Measurements from ENCODE around the gene ICAM4. TPM values are rescaled to one million over a fixed set of nuclear protein-coding genes. Genes with fewer than 3 reads are reported as not detected.
A peak's percentile ranks its signal among the peaks of the same experiment; 100 is the strongest.

ICAM4 gene
- total RNA-seq, 1 donor from 2014 or later: not detected

DNA sequence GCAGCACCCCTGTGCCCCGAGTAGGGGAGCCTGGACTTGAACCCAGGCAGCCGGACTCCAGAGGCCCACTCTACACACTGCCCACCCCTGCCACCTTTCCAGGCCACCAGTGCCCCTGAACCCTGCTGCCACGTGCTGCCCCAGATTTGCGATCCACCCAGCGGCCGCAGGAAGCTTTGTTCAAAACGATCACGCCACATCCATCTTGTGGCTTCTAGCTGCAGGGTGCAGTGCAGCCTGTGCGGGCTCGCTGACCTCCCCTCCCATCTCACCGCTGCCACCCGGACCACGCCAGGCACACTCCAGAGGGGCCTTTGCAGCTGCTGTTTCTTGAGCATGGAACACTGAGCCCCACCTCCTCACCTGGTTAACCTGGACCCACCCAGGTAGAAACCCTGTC lies 42.8 kb downstream of the ICAM4 start:
- Histone ChIP-seq H3K4me1 (peaks cover 23% of the 10 kb centered on the region), H3K27me3 (no peaks in the 10 kb centered on the region), H3K36me3 (peaks cover 0 to 59% of the 10 kb centered on the region in 2 donors), H3K27ac (no peak overlapping the region), H3K9me3 (no peaks in the 10 kb centered on the region), H3K4me3 (no peak overlapping the region)
- DNase-seq (ENCODE audit: extremely low spot score in 2 of 2): no peak
- intact Hi-C loops (cut with DNase I): loop anchor here (5.0 kb wide), 1 partner anchor 58 kb away; no protein-coding TSS in a partner anchor
- TF ChIP-seq POLR2A (IDR thresholded peaks at IDR 0.05) (no peak), POLR2AphosphoS5 (IDR thresholded peaks at IDR 0.05; ENCODE audit: insufficient read depth in 1 of 2, low read depth in 1 of 2) (no peak)
- TF ChIP-seq, protein P1, sequence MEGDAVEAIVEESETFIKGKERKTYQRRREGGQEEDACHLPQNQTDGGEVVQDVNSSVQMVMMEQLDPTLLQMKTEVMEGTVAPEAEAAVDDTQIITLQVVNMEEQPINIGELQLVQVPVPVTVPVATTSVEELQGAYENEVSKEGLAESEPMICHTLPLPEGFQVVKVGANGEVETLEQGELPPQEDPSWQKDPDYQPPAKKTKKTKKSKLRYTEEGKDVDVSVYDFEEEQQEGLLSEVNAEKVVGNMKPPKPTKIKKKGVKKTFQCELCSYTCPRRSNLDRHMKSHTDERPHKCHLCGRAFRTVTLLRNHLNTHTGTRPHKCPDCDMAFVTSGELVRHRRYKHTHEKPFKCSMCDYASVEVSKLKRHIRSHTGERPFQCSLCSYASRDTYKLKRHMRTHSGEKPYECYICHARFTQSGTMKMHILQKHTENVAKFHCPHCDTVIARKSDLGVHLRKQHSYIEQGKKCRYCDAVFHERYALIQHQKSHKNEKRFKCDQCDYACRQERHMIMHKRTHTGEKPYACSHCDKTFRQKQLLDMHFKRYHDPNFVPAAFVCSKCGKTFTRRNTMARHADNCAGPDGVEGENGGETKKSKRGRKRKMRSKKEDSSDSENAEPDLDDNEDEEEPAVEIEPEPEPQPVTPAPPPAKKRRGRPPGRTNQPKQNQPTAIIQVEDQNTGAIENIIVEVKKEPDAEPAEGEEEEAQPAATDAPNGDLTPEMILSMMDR (IDR thresholded peaks at IDR 0.05): no peak

DNA sequence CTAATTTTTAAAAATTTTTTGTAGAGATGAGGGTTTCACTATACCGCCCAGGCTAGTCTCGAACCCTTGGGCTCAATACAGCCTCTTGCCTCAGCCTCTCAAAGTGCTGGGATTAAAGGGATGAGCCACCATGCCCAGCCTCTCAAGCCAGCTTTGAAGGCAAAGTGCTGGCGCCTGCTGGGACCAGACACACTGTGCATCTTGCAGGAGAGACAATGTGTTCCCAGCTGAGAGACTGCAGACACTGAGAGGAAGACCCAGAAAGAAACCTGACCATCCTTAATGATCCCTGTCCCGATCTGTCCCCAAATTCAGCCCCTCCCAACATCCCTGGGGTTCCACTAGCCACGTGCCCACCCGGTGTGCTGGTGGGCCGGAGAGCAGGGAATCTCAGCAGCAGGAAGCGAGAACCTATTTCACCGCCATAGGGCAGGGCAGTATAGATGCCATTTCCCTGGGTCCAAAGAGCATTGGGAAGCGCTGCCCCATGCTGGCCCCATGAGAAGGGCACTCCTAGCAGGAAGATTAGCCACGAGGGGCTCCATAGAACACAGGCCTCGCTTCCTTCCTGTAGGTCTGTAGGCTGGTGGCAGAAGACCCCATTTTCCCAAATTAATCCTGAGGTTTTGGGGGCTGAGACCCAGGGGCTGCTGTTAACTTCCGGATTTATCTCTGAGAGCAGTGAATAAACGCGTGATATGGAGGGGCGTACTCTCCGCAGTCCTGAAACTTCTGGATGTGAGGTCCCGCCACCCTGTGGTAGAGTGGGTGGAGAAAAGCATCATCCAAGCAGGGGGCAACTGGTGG lies 45.6 kb downstream of the ICAM4 start:
- no peaks in the 10 kb centered on the region for H3K27me3 ChIP-seq
- no peak for TF ChIP-seq POLR2AphosphoS5 (IDR thresholded peaks at IDR 0.05; ENCODE audit: insufficient read depth in 1 of 2, low read depth in 1 of 2)
- no peak for TF ChIP-seq POLR2A (IDR thresholded peaks at IDR 0.05)
- TF ChIP-seq, protein P1 (IDR thresholded peaks at IDR 0.05): no peak
- peak overlapping the region; percentile 78 for H3K27ac ChIP-seq
- peaks cover 23% of the 10 kb centered on the region for H3K4me1 ChIP-seq
- intact Hi-C loops (cut with DNase I): loop anchor here (5.0 kb wide), 1 partner anchor 60 kb away; the partner anchor contains the start of gene ICAM1
- H3K9me3 ChIP-seq: no peaks in the 10 kb centered on the region
- peaks cover 0 to 31% of the 10 kb centered on the region in 2 donors for H3K36me3 ChIP-seq
- DNase-seq (ENCODE audit: extremely low spot score in 2 of 2): no peak
- peak overlapping the region; percentile 74 to 92 for H3K4me3 ChIP-seq

DNA sequence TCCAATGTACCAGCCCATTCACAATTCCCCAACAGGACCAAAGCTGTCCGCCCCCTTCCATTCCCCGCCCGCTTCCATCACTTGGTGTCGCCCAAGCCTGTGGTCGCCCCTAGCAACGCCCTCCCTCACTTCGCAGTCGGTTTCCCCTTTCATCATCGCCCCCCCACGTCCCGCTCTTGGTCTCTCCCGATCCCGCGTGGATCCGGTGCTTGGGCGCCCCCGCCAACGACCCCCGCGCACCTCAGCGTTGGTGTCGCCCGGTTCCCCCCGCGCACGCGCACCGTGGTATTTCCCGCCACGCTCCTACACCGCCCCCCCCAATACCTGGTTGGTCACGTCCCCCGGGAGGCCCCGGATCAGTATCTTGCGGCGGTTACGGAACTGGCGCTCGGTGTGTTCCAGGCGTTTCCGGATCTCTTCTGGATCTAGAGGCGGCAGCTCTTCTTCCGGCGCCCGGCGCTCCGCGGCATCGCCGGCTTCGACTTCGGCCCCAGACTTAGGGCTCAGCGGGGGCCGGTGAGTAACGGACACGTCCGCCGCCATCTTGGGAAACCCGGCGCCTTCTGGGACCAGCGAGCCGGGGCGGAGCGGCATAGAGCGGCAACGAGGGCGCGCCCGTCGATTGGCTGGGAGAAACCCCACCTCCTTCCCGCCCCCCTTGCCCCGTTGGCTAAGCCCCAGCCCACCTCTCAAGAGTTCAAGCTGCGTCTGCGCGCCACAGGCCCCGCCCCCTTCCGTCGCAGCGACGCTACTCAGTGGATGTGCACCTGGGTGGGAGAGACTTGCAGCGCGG lies 46.4 kb downstream of the ICAM4 start, which contains the start of gene RAVER1:
Gene RAVER1 (minus strand): TSS at position 565 of the 793 bp plus-strand sequence. CDS start 22 bp downstream, at position 543.
- Histone ChIP-seq H3K4me1 (peaks cover 23% of the 10 kb centered on the region), H3K27ac (peak within 1 kb of the TSS; percentile 78), H3K36me3 (peaks cover 0 to 23% of the 10 kb centered on the region in 2 donors), H3K4me3 (peak within 1 kb of the TSS; percentile 74 to 92), H3K9me3 (no peaks in the 10 kb centered on the region), H3K27me3 (no peaks in the 10 kb centered on the region)
- intact Hi-C loops (cut with DNase I): loop anchor here (5.0 kb wide), 1 partner anchor 61 kb away; the partner anchor contains the start of gene ICAM1
- TF ChIP-seq POLR2AphosphoS5 (IDR thresholded peaks at IDR 0.05; ENCODE audit: insufficient read depth in 1 of 2, low read depth in 1 of 2) (peak; percentile 85 to 95), POLR2A (IDR thresholded peaks at IDR 0.05) (peak in 1 of 2 donors; percentile 51)
- TF ChIP-seq, protein P1 (IDR thresholded peaks at IDR 0.05): no peak
- DNase-seq (ENCODE audit: extremely low spot score in 2 of 2): peak in 1 of 2 donors; percentile 96

DNA sequence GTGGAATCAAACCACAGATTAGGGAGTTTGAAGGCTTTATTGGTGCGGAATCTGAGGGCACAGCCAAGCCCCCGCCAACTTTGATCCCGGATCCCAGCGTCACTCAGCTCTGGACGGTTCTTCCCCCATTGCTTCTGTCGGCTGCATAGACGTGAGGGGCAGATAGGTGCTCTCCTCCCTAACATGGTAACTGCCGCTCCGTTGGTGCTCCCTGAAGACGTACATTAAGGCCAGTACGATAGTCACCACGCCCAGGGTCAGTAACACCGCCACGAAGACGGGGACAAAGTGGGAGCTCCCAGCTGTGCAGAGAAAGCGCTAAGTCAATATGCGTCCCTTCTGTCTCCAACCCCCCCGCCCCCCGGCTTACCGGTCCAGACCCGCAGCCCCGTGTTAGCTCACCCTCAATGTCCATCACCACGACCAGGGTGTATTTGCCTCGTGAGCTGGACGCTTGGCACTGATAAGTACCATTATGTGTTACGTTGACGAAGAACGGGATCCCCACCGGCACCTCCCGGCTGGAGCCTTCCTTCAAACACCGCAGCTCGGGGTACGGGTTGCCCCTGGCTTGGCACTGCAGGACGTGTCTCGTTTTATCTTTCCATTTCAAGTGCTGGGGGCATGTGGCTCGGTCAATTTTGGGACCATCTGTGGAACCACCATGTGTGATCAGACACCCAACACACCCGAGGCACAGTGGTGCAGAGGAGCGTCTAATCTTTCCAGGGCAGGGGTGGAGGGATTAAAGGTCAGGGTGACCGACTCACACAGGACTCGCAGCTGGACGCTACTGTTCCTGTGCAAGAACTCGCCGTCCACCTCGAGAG lies 47.2 kb downstream of the ICAM4 start:
- no peak for TF ChIP-seq POLR2AphosphoS5 (IDR thresholded peaks at IDR 0.05; ENCODE audit: insufficient read depth in 1 of 2, low read depth in 1 of 2)
- TF ChIP-seq POLR2A (IDR thresholded peaks at IDR 0.05): no peak
- TF ChIP-seq, protein P1 (IDR thresholded peaks at IDR 0.05): no peak

More for the DNA sequence above, 47.2 kb downstream of the ICAM4 start:
- H3K36me3 ChIP-seq: peaks cover 0 to 15% of the 10 kb centered on the region in 2 donors
- no peaks in the 10 kb centered on the region for H3K27me3 ChIP-seq
- peak overlapping the region; percentile 78 for H3K27ac ChIP-seq
- H3K4me3 ChIP-seq: peak overlapping the region; percentile 74 to 92
- DNase-seq (ENCODE audit: extremely low spot score in 2 of 2): no peak
- H3K4me1 ChIP-seq: peaks cover 23% of the 10 kb centered on the region
- H3K9me3 ChIP-seq: no peaks in the 10 kb centered on the region
- intact Hi-C loops (cut with DNase I): loop anchor here (5.0 kb wide), 1 partner anchor 62 kb away; the partner anchor contains the start of gene ICAM1

Measured in vagina (tissue), 2 donors.